Activated CD8-positive, alpha-beta memory T cell treated with anti-CD3 and anti-CD28 coated beads, Interleukin-2, amount 10 ng/mL, durations not matched to agents 7 days and 5 days (primary cell): ENCODE measurements around the gene UPB1. TPM values are rescaled to one million over a fixed set of nuclear protein-coding genes. Genes with fewer than 3 reads are reported as not detected.
A peak's percentile ranks its signal among the peaks of the same experiment; 100 is the strongest.

ENCODE experiments used
- ATAC-seq: fragments of 150-1000 bp; cut with Tn5 transposase; one replicate; pipeline ENCODE4 v1.10.0; 2021; ENCODE audit warnings: moderate library complexity
- CTCF ChIA-PET: fragments of 350-600 bp; sonication (Branson Sonifier 250); formaldehyde crosslinking; loops from one replicate; lab custom pipeline; 2021; ENCODE audit warnings: antibody characterized with exemption; lab: Charles Lee
- DNase-seq: peaks from one replicate; pipeline ENCODE4 v3.0.0-alpha.2; 2020
- H3K27ac Mint-ChIP-seq: one replicate; pipeline ENCODE4 v1.8.0; 2021; ENCODE audit warnings: mild to moderate bottlenecking, mixed read lengths
- H3K27me3 Mint-ChIP-seq: one replicate; pipeline ENCODE4 v1.8.0; 2021; ENCODE audit warnings: mixed read lengths
- H3K36me3 Mint-ChIP-seq: one replicate; pipeline ENCODE4 v1.8.0; 2021; ENCODE audit warnings: mild to moderate bottlenecking, mixed read lengths
- H3K4me1 Mint-ChIP-seq: one replicate; pipeline ENCODE4 v1.8.0; 2021; ENCODE audit warnings: mixed read lengths
- H3K4me3 Mint-ChIP-seq: one replicate; pipeline ENCODE4 v1.8.0; 2021; ENCODE audit warnings: mild to moderate bottlenecking, moderate library complexity, mixed read lengths
- H3K9me3 Mint-ChIP-seq: one replicate; pipeline ENCODE4 v1.8.0; 2022; ENCODE audit warnings: low read depth, mixed read lengths
- total RNA-seq, 2 experiments: library from RNA; stranded (reverse); gene quantifications; one replicate each; pipeline ENCODE4 v1.2.3, GENCODE V29; 2021

Gene UPB1
- total RNA-seq, 2 experiments from 2014 or later: 0.09 to 0.14 TPM

- Mint-ChIP-seq H3K27me3 (peaks cover 24% of the 10 kb centered on the region), H3K9me3 (no peaks in the 10 kb centered on the region), H3K27ac (no peak overlapping the region), H3K4me3 (no peak overlapping the region), H3K36me3 (no peaks in the 10 kb centered on the region), H3K4me1 (peaks cover 15% of the 10 kb centered on the region)
- DNase-seq: no peak
- CTCF ChIA-PET: interaction anchor here (1.4 kb wide), 1 partner anchor 17 kb away, joined by 3 read pairs; no protein-coding TSS in a partner anchor
- ATAC-seq: no peak
These were observed 18.5 kb downstream of the UPB1 start for GRCh38 chr22:24513378-24514240.

- no peaks in the 10 kb centered on the region for H3K9me3 Mint-ChIP-seq
- ATAC-seq (no peak), DNase-seq (no peak)
- no peaks in the 10 kb centered on the region for H3K36me3 Mint-ChIP-seq
- peaks cover 15% of the 10 kb centered on the region for H3K4me1 Mint-ChIP-seq
- H3K4me3 Mint-ChIP-seq: no peak overlapping the region
- no peak overlapping the region for H3K27ac Mint-ChIP-seq
- peaks cover 22% of the 10 kb centered on the region for H3K27me3 Mint-ChIP-seq
- CTCF ChIA-PET: interaction anchor here (1.4 to 1.7 kb wide), 2 partner anchors 17 to 66 kb away, joined by 3 read pairs; no protein-coding TSS in a partner anchor
These were observed 19.3 kb downstream of the UPB1 start for GRCh38 chr22:24514241-24515026.

- CTCF ChIA-PET: interaction anchor here (1.4 to 1.7 kb wide), 2 partner anchors 16 to 66 kb away, joined by 3 read pairs; no protein-coding TSS in a partner anchor
- H3K27ac Mint-ChIP-seq: no peak overlapping the region
- H3K36me3 Mint-ChIP-seq: no peaks in the 10 kb centered on the region
- DNase-seq: no peak
- no peak overlapping the region for H3K4me3 Mint-ChIP-seq
- peaks cover 15% of the 10 kb centered on the region for H3K4me1 Mint-ChIP-seq
- ATAC-seq: no peak
- H3K27me3 Mint-ChIP-seq: peaks cover 20% of the 10 kb centered on the region
- no peaks in the 10 kb centered on the region for H3K9me3 Mint-ChIP-seq
These were observed 19.9 kb downstream of the UPB1 start for GRCh38 chr22:24515027-24515338.

- no peaks in the 10 kb centered on the region for H3K36me3 Mint-ChIP-seq
- no peaks in the 10 kb centered on the region for H3K9me3 Mint-ChIP-seq
- no peak for ATAC-seq
- H3K4me1 Mint-ChIP-seq: peaks cover 12% of the 10 kb centered on the region
- peaks cover 15% of the 10 kb centered on the region for H3K27me3 Mint-ChIP-seq
- H3K27ac Mint-ChIP-seq: no peak overlapping the region
- DNase-seq: no peak
- no peak overlapping the region for H3K4me3 Mint-ChIP-seq
- CTCF ChIA-PET: interaction anchor here (1.3 kb wide), 1 partner anchor 14 kb away, joined by 3 read pairs; no protein-coding TSS in a partner anchor
These were observed 21.2 kb downstream of the UPB1 start for GRCh38 chr22:24516301-24516737.

GRCh38 chr22:24517446-24517845 is 22.3 kb downstream of the UPB1 start:
- Mint-ChIP-seq H3K4me3 (no peak overlapping the region), H3K36me3 (no peaks in the 10 kb centered on the region), H3K27ac (no peak overlapping the region), H3K27me3 (peaks cover 10% of the 10 kb centered on the region), H3K4me1 (peaks cover 11% of the 10 kb centered on the region), H3K9me3 (no peaks in the 10 kb centered on the region)
- ATAC-seq (no peak), DNase-seq (no peak)
- CTCF ChIA-PET: interaction anchor here (1.1 to 2.3 kb wide), 2 partner anchors 94 to 97 kb away, joined by 3 to 8 read pairs; no protein-coding TSS in a partner anchor

- ATAC-seq (no peak), DNase-seq (no peak)
- CTCF ChIA-PET: interaction anchor here (2.3 kb wide), 1 partner anchor 95 kb away, joined by 8 read pairs; no protein-coding TSS in a partner anchor
- Mint-ChIP-seq H3K9me3 (no peaks in the 10 kb centered on the region), H3K27ac (no peak overlapping the region), H3K27me3 (peaks cover 5% of the 10 kb centered on the region), H3K4me1 (peaks cover 11% of the 10 kb centered on the region), H3K36me3 (no peaks in the 10 kb centered on the region), H3K4me3 (no peak overlapping the region)
These were observed 23.1 kb downstream of the UPB1 start for GRCh38 chr22:24518228-24518627.

- ATAC-seq: no peak
- Mint-ChIP-seq H3K9me3 (no peaks in the 10 kb centered on the region), H3K27me3 (peaks cover 5% of the 10 kb centered on the region), H3K4me1 (peaks cover 11% of the 10 kb centered on the region), H3K36me3 (no peaks in the 10 kb centered on the region), H3K27ac (no peak overlapping the region), H3K4me3 (no peak overlapping the region)
- CTCF ChIA-PET: interaction anchor here (1.3 to 2.3 kb wide), 2 partner anchors 96 to 189 kb away, joined by 3 to 8 read pairs; no protein-coding TSS in a partner anchor
- DNase-seq: no peak
These were observed 23.8 kb downstream of the UPB1 start for GRCh38 chr22:24518771-24519485.

- no peak overlapping the region for H3K27ac Mint-ChIP-seq
- H3K4me1 Mint-ChIP-seq: peaks cover 11% of the 10 kb centered on the region
- no peaks in the 10 kb centered on the region for H3K9me3 Mint-ChIP-seq
- no peaks in the 10 kb centered on the region for H3K36me3 Mint-ChIP-seq
- H3K27me3 Mint-ChIP-seq: peaks cover 5% of the 10 kb centered on the region
- CTCF ChIA-PET: interaction anchor here (1.3 kb wide), 1 partner anchor 190 kb away, joined by 3 read pairs; no protein-coding TSS in a partner anchor
- H3K4me3 Mint-ChIP-seq: no peak overlapping the region
- ATAC-seq: no peak
- no peak for DNase-seq
These were observed 24.4 kb downstream of the UPB1 start for GRCh38 chr22:24519496-24519895.

GRCh38 chr22:24521791-24522245 is 26.7 kb downstream of the UPB1 start:
- Mint-ChIP-seq H3K9me3 (no peaks in the 10 kb centered on the region), H3K27ac (no peak overlapping the region), H3K4me3 (no peak overlapping the region), H3K27me3 (no peaks in the 10 kb centered on the region), H3K36me3 (no peaks in the 10 kb centered on the region), H3K4me1 (peaks cover 13% of the 10 kb centered on the region)
- peak; percentile 63 for DNase-seq
- CTCF ChIA-PET: interaction anchor here (0.9 to 11.8 kb wide), 19 partner anchors 9 to 565 kb away, joined by 3 to 102 read pairs (median 5); partner anchors contain the start of gene ADORA2A
- peak; percentile 56 for ATAC-seq

GRCh38 chr22:24523873-24524272 is 28.7 kb downstream of the UPB1 start:
- ATAC-seq: no peak
- H3K27me3 Mint-ChIP-seq: no peaks in the 10 kb centered on the region
- no peak overlapping the region for H3K27ac Mint-ChIP-seq
- H3K9me3 Mint-ChIP-seq: no peaks in the 10 kb centered on the region
- no peaks in the 10 kb centered on the region for H3K36me3 Mint-ChIP-seq
- DNase-seq: no peak
- peaks cover 13% of the 10 kb centered on the region for H3K4me1 Mint-ChIP-seq
- CTCF ChIA-PET: interaction anchor here (1.5 to 11.8 kb wide), 6 partner anchors 17 to 201 kb away, joined by 4 to 102 read pairs (median 6); partner anchors contain the start of gene ADORA2A
- H3K4me3 Mint-ChIP-seq: no peak overlapping the region

- peak; percentile 96 for ATAC-seq
- Mint-ChIP-seq H3K27ac (no peak overlapping the region), H3K4me1 (peaks cover 14% of the 10 kb centered on the region), H3K36me3 (no peaks in the 10 kb centered on the region), H3K4me3 (no peak overlapping the region), H3K27me3 (peaks cover 4% of the 10 kb centered on the region), H3K9me3 (no peaks in the 10 kb centered on the region)
- CTCF ChIA-PET: interaction anchor here (0.6 to 11.8 kb wide), 13 partner anchors 12 to 204 kb away, joined by 3 to 102 read pairs (median 4); partner anchors contain the start of gene ADORA2A
- DNase-seq: peak; percentile 92
These were observed 30.4 kb downstream of the UPB1 start for GRCh38 chr22:24525416-24526037.

GRCh38 chr22:24526191-24526590 is 31.1 kb downstream of the UPB1 start:
- Mint-ChIP-seq H3K9me3 (no peaks in the 10 kb centered on the region), H3K27me3 (peaks cover 4% of the 10 kb centered on the region), H3K4me3 (no peak overlapping the region), H3K36me3 (no peaks in the 10 kb centered on the region), H3K27ac (no peak overlapping the region), H3K4me1 (peaks cover 14% of the 10 kb centered on the region)
- CTCF ChIA-PET: interaction anchor here (0.6 to 11.8 kb wide), 15 partner anchors 11 to 205 kb away, joined by 3 to 102 read pairs (median 3); partner anchors contain the start of gene ADORA2A
- DNase-seq (no peak), ATAC-seq (no peak)
